Measurements from ENCODE around the gene NR5A1. TPM values are rescaled to one million over a fixed set of nuclear protein-coding genes. Genes with fewer than 3 reads are reported as not detected.

The NR5A1 gene
- total RNA-seq, 2 experiments from 2014 or later = not detected

- no peaks in the 10 kb centered on the region for H3K9me3 Mint-ChIP-seq (ENCODE audit: insufficient read depth)
- H3K4me1 Mint-ChIP-seq (ENCODE audit: low read depth) = no peaks in the 10 kb centered on the region
- POLR2A ChIA-PET = no interaction called here
- peaks cover 27% of the 10 kb centered on the region for H3K27me3 Mint-ChIP-seq (ENCODE audit: low read depth)
- ATAC-seq (no peak), DNase-seq (no peak)
- no peak overlapping the region for H3K27ac Mint-ChIP-seq
- H3K36me3 Mint-ChIP-seq (ENCODE audit: low read depth) = no peaks in the 10 kb centered on the region
- H3K4me3 Mint-ChIP-seq = no peak overlapping the region
- CTCF ChIA-PET = interaction anchor here (0.6 kb wide), 1 partner anchor 86 kb away, joined by 3 read pairs; no protein-coding TSS in a partner anchor
Observed at GRCh38 chr9:124450931-124451661, 56.1 kb downstream of the NR5A1 start.

GRCh38 chr9:124450241-124450924 lies 56.8 kb downstream of the NR5A1 start, which contains the start of gene ADGRD2:
Gene ADGRD2, plus strand, starts transcription at chr9:124450451. Its CDS starts 1,216 bp downstream, at chr9:124451667.
- CTCF ChIA-PET = no interaction called here
- no peak for DNase-seq
- no peak within 1 kb of the TSS for H3K4me3 Mint-ChIP-seq

GRCh38 chr9:124449381-124450151 lies 57.6 kb downstream of the NR5A1 start:
- peaks cover 27% of the 10 kb centered on the region for H3K27me3 Mint-ChIP-seq (ENCODE audit: low read depth)
- no peak overlapping the region for H3K27ac Mint-ChIP-seq
- no peaks in the 10 kb centered on the region for H3K36me3 Mint-ChIP-seq (ENCODE audit: low read depth)
- no peak for ATAC-seq
- no peaks in the 10 kb centered on the region for H3K4me1 Mint-ChIP-seq (ENCODE audit: low read depth)
- no peak overlapping the region for H3K4me3 Mint-ChIP-seq
- POLR2A ChIA-PET = no interaction called here
- CTCF ChIA-PET = no interaction called here
- H3K9me3 Mint-ChIP-seq (ENCODE audit: insufficient read depth) = no peaks in the 10 kb centered on the region
- DNase-seq = no peak

More at GRCh38 chr9:124450241-124450924, 56.8 kb downstream of the NR5A1 start, which contains the start of gene ADGRD2:
- POLR2A ChIA-PET = no interaction called here
- no peaks in the 10 kb centered on the region for H3K36me3 Mint-ChIP-seq (ENCODE audit: low read depth)
- no peaks in the 10 kb centered on the region for H3K4me1 Mint-ChIP-seq (ENCODE audit: low read depth)
- H3K9me3 Mint-ChIP-seq (ENCODE audit: insufficient read depth) = no peaks in the 10 kb centered on the region
- ATAC-seq = no peak
- H3K27me3 Mint-ChIP-seq (ENCODE audit: low read depth) = peaks cover 27% of the 10 kb centered on the region
- no peak within 1 kb of the TSS for H3K27ac Mint-ChIP-seq

- H3K4me1 Mint-ChIP-seq (ENCODE audit: low read depth) = no peaks in the 10 kb centered on the region
- ChIA-PET CTCF (no interaction called here), POLR2A (no interaction called here)
- DNase-seq (no peak), ATAC-seq (no peak)
- H3K27me3 Mint-ChIP-seq (ENCODE audit: low read depth) = peaks cover 29% of the 10 kb centered on the region
- H3K9me3 Mint-ChIP-seq (ENCODE audit: insufficient read depth) = no peaks in the 10 kb centered on the region
- H3K4me3 Mint-ChIP-seq = no peak overlapping the region
- no peaks in the 10 kb centered on the region for H3K36me3 Mint-ChIP-seq (ENCODE audit: low read depth)
- H3K27ac Mint-ChIP-seq = no peak overlapping the region
Observed at GRCh38 chr9:124448019-124448418, 59.2 kb downstream of the NR5A1 start.

GRCh38 chr9:124447297-124447661 lies 59.9 kb downstream of the NR5A1 start:
- Mint-ChIP-seq H3K27me3 (ENCODE audit: low read depth) (peaks cover 28% of the 10 kb centered on the region), H3K4me1 (ENCODE audit: low read depth) (no peaks in the 10 kb centered on the region), H3K27ac (no peak overlapping the region), H3K9me3 (ENCODE audit: insufficient read depth) (no peaks in the 10 kb centered on the region), H3K4me3 (no peak overlapping the region), H3K36me3 (ENCODE audit: low read depth) (no peaks in the 10 kb centered on the region)
- ATAC-seq = no peak
- ChIA-PET CTCF (no interaction called here), POLR2A (no interaction called here)
- no peak for DNase-seq

- Mint-ChIP-seq H3K27ac (no peak overlapping the region), H3K27me3 (ENCODE audit: low read depth) (peaks cover 19% of the 10 kb centered on the region), H3K4me3 (no peak overlapping the region), H3K36me3 (ENCODE audit: low read depth) (no peaks in the 10 kb centered on the region), H3K4me1 (ENCODE audit: low read depth) (no peaks in the 10 kb centered on the region), H3K9me3 (ENCODE audit: insufficient read depth) (no peaks in the 10 kb centered on the region)
- ChIA-PET POLR2A (no interaction called here), CTCF (no interaction called here)
- no peak for ATAC-seq
- DNase-seq = no peak
Observed at GRCh38 chr9:124444166-124444565, 63.0 kb downstream of the NR5A1 start.

- Mint-ChIP-seq H3K4me1 (ENCODE audit: low read depth) (no peaks in the 10 kb centered on the region), H3K27ac (no peak overlapping the region), H3K27me3 (ENCODE audit: low read depth) (peaks cover 18% of the 10 kb centered on the region), H3K9me3 (ENCODE audit: insufficient read depth) (no peaks in the 10 kb centered on the region), H3K4me3 (no peak overlapping the region), H3K36me3 (ENCODE audit: low read depth) (no peaks in the 10 kb centered on the region)
- ChIA-PET CTCF (no interaction called here), POLR2A (no interaction called here)
- no peak for DNase-seq
- ATAC-seq = no peak
Observed at GRCh38 chr9:124443625-124444024, 63.6 kb downstream of the NR5A1 start.

- CTCF ChIA-PET = no interaction called here
- POLR2A ChIA-PET = no interaction called here
- DNase-seq = no peak
- Mint-ChIP-seq H3K9me3 (ENCODE audit: insufficient read depth) (no peaks in the 10 kb centered on the region), H3K4me3 (no peak overlapping the region), H3K36me3 (ENCODE audit: low read depth) (no peaks in the 10 kb centered on the region), H3K27me3 (ENCODE audit: low read depth) (peaks cover 14% of the 10 kb centered on the region), H3K4me1 (ENCODE audit: low read depth) (no peaks in the 10 kb centered on the region), H3K27ac (no peak overlapping the region)
- ATAC-seq = no peak
Observed at GRCh38 chr9:124442826-124443225, 64.4 kb downstream of the NR5A1 start.

GRCh38 chr9:124442379-124442778 lies 64.8 kb downstream of the NR5A1 start:
- Mint-ChIP-seq H3K4me1 (ENCODE audit: low read depth) (no peaks in the 10 kb centered on the region), H3K9me3 (ENCODE audit: insufficient read depth) (no peaks in the 10 kb centered on the region), H3K36me3 (ENCODE audit: low read depth) (no peaks in the 10 kb centered on the region), H3K4me3 (no peak overlapping the region), H3K27me3 (ENCODE audit: low read depth) (peaks cover 14% of the 10 kb centered on the region), H3K27ac (no peak overlapping the region)
- ATAC-seq (no peak), DNase-seq (no peak)
- CTCF ChIA-PET = no interaction called here
- POLR2A ChIA-PET = no interaction called here

GRCh38 chr9:124441291-124441690 lies 65.9 kb downstream of the NR5A1 start:
- ATAC-seq (no peak), DNase-seq (no peak)
- ChIA-PET CTCF (interaction anchor here (0.9 kb wide), 1 partner anchor 13 kb away, joined by 3 read pairs; no protein-coding TSS in a partner anchor), POLR2A (no interaction called here)
- H3K27ac Mint-ChIP-seq = no peak overlapping the region
- no peaks in the 10 kb centered on the region for H3K36me3 Mint-ChIP-seq (ENCODE audit: low read depth)
- peaks cover 14% of the 10 kb centered on the region for H3K27me3 Mint-ChIP-seq (ENCODE audit: low read depth)
- H3K4me3 Mint-ChIP-seq = no peak overlapping the region
- no peaks in the 10 kb centered on the region for H3K9me3 Mint-ChIP-seq (ENCODE audit: insufficient read depth)
- H3K4me1 Mint-ChIP-seq (ENCODE audit: low read depth) = no peaks in the 10 kb centered on the region

- ChIA-PET POLR2A (no interaction called here), CTCF (interaction anchor here (0.9 kb wide), 1 partner anchor 13 kb away, joined by 3 read pairs; no protein-coding TSS in a partner anchor)
- Mint-ChIP-seq H3K36me3 (ENCODE audit: low read depth) (no peaks in the 10 kb centered on the region), H3K27ac (no peak overlapping the region), H3K4me3 (no peak overlapping the region), H3K27me3 (ENCODE audit: low read depth) (peaks cover 14% of the 10 kb centered on the region), H3K4me1 (ENCODE audit: low read depth) (no peaks in the 10 kb centered on the region), H3K9me3 (ENCODE audit: insufficient read depth) (no peaks in the 10 kb centered on the region)
- ATAC-seq (no peak), DNase-seq (no peak)
Observed at GRCh38 chr9:124440786-124441185, 66.4 kb downstream of the NR5A1 start.

- H3K4me3 Mint-ChIP-seq = no peak overlapping the region
- H3K36me3 Mint-ChIP-seq (ENCODE audit: low read depth) = no peaks in the 10 kb centered on the region
- ChIA-PET CTCF (interaction anchor here (1.0 kb wide), 1 partner anchor 25 kb away, joined by 4 read pairs; the partner anchor contains the start of gene PSMB7), POLR2A (no interaction called here)
- H3K27me3 Mint-ChIP-seq (ENCODE audit: low read depth) = peaks cover 14% of the 10 kb centered on the region
- H3K9me3 Mint-ChIP-seq (ENCODE audit: insufficient read depth) = no peaks in the 10 kb centered on the region
- no peak overlapping the region for H3K27ac Mint-ChIP-seq
- H3K4me1 Mint-ChIP-seq (ENCODE audit: low read depth) = no peaks in the 10 kb centered on the region
- ATAC-seq (no peak), DNase-seq (no peak)
Observed at GRCh38 chr9:124439686-124440243, 67.4 kb downstream of the NR5A1 start.
